SK-N-SH (cell line): ENCODE measurements around the gene OSBPL10. TPM values are rescaled to one million over a fixed set of nuclear protein-coding genes. Genes with fewer than 3 reads are reported as not detected.

Experiments
- CTCF ChIA-PET: fragments of 300-600, 350-600 bp; formaldehyde crosslinking; extraction: SDS; loops from one replicate; lab custom pipeline; 2021; lab: Yijun Ruan, JAX
- POLR2A ChIA-PET: fragments of 350-600 bp; sonication (Branson Sonifier 250); formaldehyde crosslinking; extraction: SDS; loops from one replicate; lab custom pipeline; 2020; ENCODE audit warnings: antibody characterized with exemption, inconsistent platforms; lab: Yijun Ruan, JAX
- DNase-seq: peaks from one replicate; pipeline ENCODE4 v3.0.0; 2012
- H2AFZ ChIP-seq: fragments of 200-600 bp; sonication (generic); 2 replicates; pipeline ENCODE4 v1.8.1; 2016; ENCODE audit warnings: antibody characterized with exemption, mild to moderate bottlenecking, low read depth
- H3F3A ChIP-seq: fragments of 200-600 bp; sonication (generic); replicated peaks from 2 replicates; pipeline ENCODE3; 2016; ENCODE audit warnings: antibody characterized with exemption, mild to moderate bottlenecking; ENCODE audit not compliant: insufficient read depth
- H3K27ac ChIP-seq, 2 experiments: fragments of 200-500 bp in 1 of 2; fragments of 200-600 bp in 1 of 2; sonication (Bioruptor generic) in 1 of 2; sonication (generic), shearing (Covaris generic) in 1 of 2; 2 replicates each; pipeline versions ENCODE4 v1.5.1 to v1.6.1; 2014 to 2016; ENCODE audit warnings: low read depth in 2 of 2, inconsistent platforms in 1 of 2, low read length in 1 of 2, mild to moderate bottlenecking in 1 of 2, mixed read lengths in 1 of 2
- H3K27me3 ChIP-seq: fragments of 200-600 bp; sonication (generic), shearing (Covaris generic); 2 replicates; pipeline ENCODE4 v1.6.1; 2016; ENCODE audit warnings: mixed run types; ENCODE audit not compliant: insufficient read depth
- H3K36me3 ChIP-seq, 2 experiments: fragments of 200-500 bp in 1 of 2; fragments of 200-600 bp in 1 of 2; sonication (Bioruptor generic) in 1 of 2; sonication (generic) in 1 of 2; replicated peaks in 1 of 2; 2 replicates each; pipeline versions ENCODE3 to v1.5.1; 2014 to 2016; ENCODE audit warnings: low read length in 1 of 2, mild to moderate bottlenecking in 1 of 2; ENCODE audit not compliant: insufficient read depth in 2 of 2, control insufficient read depth in 1 of 2
- H3K4me1 ChIP-seq, 2 experiments: fragments of 200-500 bp in 1 of 2; fragments of 200-600 bp in 1 of 2; sonication (Bioruptor generic) in 1 of 2; sonication (generic), shearing (Covaris generic) in 1 of 2; 2 replicates each; pipeline versions ENCODE4 v1.5.1 to v1.6.1; 2014 to 2016; ENCODE audit warnings: low read depth in 1 of 2, low read length in 1 of 2, mixed run types in 1 of 2; ENCODE audit not compliant: insufficient read depth in 2 of 2, control insufficient read depth in 1 of 2
- H3K4me2 ChIP-seq: fragments of 200-600 bp; sonication (generic), shearing (Covaris generic); 2 replicates; pipeline ENCODE4 v1.6.1; 2017; ENCODE audit warnings: mixed run types
- H3K4me3 ChIP-seq, 2 experiments: fragments of 200-500 bp in 1 of 2; fragments of 200-600 bp in 1 of 2; sonication (Bioruptor generic) in 1 of 2; sonication (generic), shearing (Covaris generic) in 1 of 2; 2 replicates each; pipeline versions ENCODE4 v1.5.1 to v1.8.1; 2014 to 2016; ENCODE audit warnings: low read depth in 2 of 2, inconsistent platforms in 1 of 2, low read length in 1 of 2, mild to moderate bottlenecking in 1 of 2, mixed read lengths in 1 of 2, moderate library complexity in 1 of 2
- H3K79me2 ChIP-seq: fragments of 200-600 bp; sonication (generic); 2 replicates; pipeline ENCODE4 v1.8.1; 2017; ENCODE audit warnings: mild to moderate bottlenecking; ENCODE audit not compliant: insufficient read depth
- H3K9ac ChIP-seq: fragments of 200-600 bp; sonication (generic); 2 replicates; pipeline ENCODE4 v1.6.1; 2017; ENCODE audit warnings: mixed run types
- H3K9me2 ChIP-seq: fragments of 200-600 bp; sonication (generic); 2 replicates; pipeline ENCODE4 v1.6.1; 2017; ENCODE audit warnings: mixed run types
- H3K9me3 ChIP-seq: fragments of 200-600 bp; sonication (generic); 2 replicates; pipeline ENCODE4 v1.6.1; 2017; ENCODE audit warnings: mixed run types, mild to moderate bottlenecking, moderate library complexity
- H4K20me1 ChIP-seq: fragments of 200-600 bp; sonication (generic); 2 replicates; pipeline ENCODE4 v1.6.1; 2017; ENCODE audit warnings: mild to moderate bottlenecking, mixed run types; ENCODE audit not compliant: insufficient read depth
- CHD2 ChIP-seq: fragments of 150-350 bp; IDR thresholded peaks from 2 replicates; pipeline ENCODE4 v1.6.1; 2018; ENCODE audit warnings: low read length; ENCODE audit not compliant: partially characterized antibody
- CTCF ChIP-seq: fragments of 200-600 bp; sonication (generic); IDR thresholded peaks from 2 replicates; pipeline ENCODE4 v1.6.1; 2017; ENCODE audit warnings: antibody characterized with exemption, mild to moderate bottlenecking, moderate library complexity
- ELF1 ChIP-seq: IDR thresholded peaks from 2 replicates; pipeline ENCODE4 v1.4.0; 2012
- EP300 ChIP-seq, 2 experiments: IDR thresholded peaks; 2 replicates each; pipeline versions ENCODE4 v1.4.0 to v1.6.1; 2012; ENCODE audit warnings: borderline replicate concordance in 1 of 2, low read depth in 1 of 2, low read length in 1 of 2
- FOSL2 ChIP-seq: IDR thresholded peaks from 2 replicates; pipeline ENCODE4 v1.4.0; 2012; ENCODE audit warnings: low read depth, mild to moderate bottlenecking, moderate library complexity, borderline replicate concordance
- FOXM1 ChIP-seq: IDR thresholded peaks from 2 replicates; pipeline ENCODE4 v1.4.0; 2012; ENCODE audit warnings: low read depth, mild to moderate bottlenecking
- GABPA ChIP-seq: IDR thresholded peaks from 2 replicates; pipeline ENCODE4 v1.4.0; 2012; ENCODE audit warnings: low read depth, mild to moderate bottlenecking
- JUND ChIP-seq: IDR thresholded peaks from 2 replicates; pipeline ENCODE4 v1.4.0; 2012
- NRF1 ChIP-seq: IDR thresholded peaks from 2 replicates; pipeline ENCODE4 v1.6.1; 2012; ENCODE audit warnings: low read depth, mild to moderate bottlenecking, low read length
- POLR2AphosphoS5 ChIP-seq: IDR thresholded peaks from 2 replicates; pipeline ENCODE4 v1.6.1; 2012; ENCODE audit warnings: low read depth, low read length
- RAD21 ChIP-seq: IDR thresholded peaks from 2 replicates; pipeline ENCODE4 v1.6.1; 2012; ENCODE audit warnings: mild to moderate bottlenecking, low read length
- RCOR1 ChIP-seq: fragments of 150-350 bp; IDR thresholded peaks from 2 replicates; pipeline ENCODE4 v1.6.1; 2017; ENCODE audit warnings: antibody characterized with exemption, low read length
- RFX5 ChIP-seq: IDR thresholded peaks from 2 replicates; pipeline ENCODE4 v1.6.1; 2012; ENCODE audit warnings: mild to moderate bottlenecking, improper control_type of control experiment, low read length
- SIN3A ChIP-seq: IDR thresholded peaks from 2 replicates; pipeline ENCODE4 v1.6.1; 2012; ENCODE audit warnings: low read depth, mild to moderate bottlenecking, low read length, moderate library complexity, borderline replicate concordance
- SMC3 ChIP-seq: IDR thresholded peaks from 2 replicates; pipeline ENCODE4 v1.6.1; 2012; ENCODE audit warnings: low read depth, low read length, improper control_type of control experiment
- TAF1 ChIP-seq: IDR thresholded peaks from 2 replicates; pipeline ENCODE4 v1.6.1; 2012; ENCODE audit warnings: low read depth, mild to moderate bottlenecking, low read length, moderate library complexity, borderline replicate concordance
- TEAD4 ChIP-seq: IDR thresholded peaks from 2 replicates; pipeline ENCODE4 v1.4.0; 2012; ENCODE audit warnings: mild to moderate bottlenecking, borderline replicate concordance; ENCODE audit not compliant: insufficient read depth
- USF1 ChIP-seq: IDR thresholded peaks from 2 replicates; pipeline ENCODE4 v1.4.0; 2012; ENCODE audit warnings: low read depth, borderline replicate concordance
- YY1 ChIP-seq: IDR thresholded peaks from 2 replicates; pipeline ENCODE4 v1.4.0; 2012; ENCODE audit warnings: low read depth, mild to moderate bottlenecking
- WGBS: methylation state at CpG from one replicate; pipeline ENCODE4 v1.1.6; 2017; ENCODE audit warnings: low lambda C conversion rate; 5-methylcytosine and 5-hydroxymethylcytosine counted together
- polyA plus RNA-seq, 3 experiments: library from polyadenylated mRNA; depleted of rRNA; stranded (reverse); fragments of >200 nt; gene quantifications; 2 replicates each; pipeline ENCODE4 v1.2.3, GENCODE V29; 2012
- TF ChIP-seq, protein P1 (sequence below): IDR thresholded peaks from 2 replicates; pipeline ENCODE4 v1.6.1; 2012; ENCODE audit warnings: mild to moderate bottlenecking, low read depth, low read length, moderate library complexity
- TF ChIP-seq, protein P2 (sequence below): IDR thresholded peaks from 2 replicates; pipeline ENCODE4; 2012

The OSBPL10 gene
- polyA plus RNA-seq, 1 of the 3 experiments (the other 2 are of a cell fraction), result 0.12 TPM

DNA sequence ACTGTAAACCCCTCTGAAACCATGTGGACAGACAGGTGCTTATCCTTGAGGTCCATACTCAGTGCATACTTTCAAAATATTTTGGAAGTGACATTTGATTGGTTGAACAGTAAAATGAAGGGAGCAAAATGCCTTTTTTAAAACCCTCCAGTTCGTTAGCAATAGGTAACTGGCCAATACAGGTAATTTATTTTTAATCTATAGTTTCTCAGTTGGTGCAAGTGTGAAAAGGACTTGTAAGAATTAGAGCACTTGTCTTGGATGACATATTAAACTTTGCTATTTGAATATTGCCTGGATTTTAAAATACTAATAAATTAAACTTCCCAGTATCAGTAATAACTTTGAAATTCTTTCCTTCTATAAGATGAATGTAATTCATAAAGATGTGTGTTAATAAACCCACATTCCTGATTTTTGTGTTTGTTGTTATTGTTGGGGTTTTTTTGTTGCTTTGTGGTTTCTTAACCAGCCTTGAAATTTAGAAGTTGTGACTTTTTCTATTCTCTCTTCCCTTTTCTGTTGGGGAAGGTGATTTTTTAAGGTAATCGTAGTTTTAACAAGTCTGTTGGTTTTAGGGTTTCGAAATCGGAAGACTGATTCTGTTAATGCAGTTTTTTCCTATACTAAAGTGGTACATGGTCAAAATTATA, 358.3 kb downstream of the OSBPL10 start:
- H3K9me2 ChIP-seq, result no peaks in the 10 kb centered on the region
- peaks cover 54 to 64% of the 10 kb centered on the region in 2 experiments for H3K36me3 ChIP-seq
- 98% methylated on average over 4 of the region's 4 CpGs for WGBS
- H3K27me3 ChIP-seq, result no peaks in the 10 kb centered on the region
- H3K9ac ChIP-seq, result no peak overlapping the region
- no peak overlapping the region for H3K27ac ChIP-seq
- ChIA-PET CTCF (interaction anchor here (0.8 kb wide), 1 partner anchor 10 kb away, joined by 3 read pairs; no protein-coding TSS in a partner anchor), POLR2A (no interaction called here)
- H3K9me3 ChIP-seq, result no peaks in the 10 kb centered on the region
- H2AFZ ChIP-seq, result no peak overlapping the region
- DNase-seq, result no peak
- H3K4me3 ChIP-seq, result no peak overlapping the region
- no peaks in the 10 kb centered on the region; the same call in 1 of the 2 replicates for H3K79me2 ChIP-seq
- TF ChIP-seq CTCF, result no peak
- no peak for TF ChIP-seq POLR2AphosphoS5
- no peak for TF ChIP-seq GABPA
- TF ChIP-seq FOSL2, result no peak
- TF ChIP-seq TAF1, result no peak
- TF ChIP-seq RCOR1, result no peak
- TF ChIP-seq RAD21, result no peak
- H3K4me1 ChIP-seq, result peaks cover 0 to 6% of the 10 kb centered on the region in 2 experiments; a peak in 1 of 4 replicates
- no peak overlapping the region for H3K4me2 ChIP-seq
- H3F3A ChIP-seq, result peaks cover 2% of the 10 kb centered on the region
- no peaks in the 10 kb centered on the region for H4K20me1 ChIP-seq

DNA sequence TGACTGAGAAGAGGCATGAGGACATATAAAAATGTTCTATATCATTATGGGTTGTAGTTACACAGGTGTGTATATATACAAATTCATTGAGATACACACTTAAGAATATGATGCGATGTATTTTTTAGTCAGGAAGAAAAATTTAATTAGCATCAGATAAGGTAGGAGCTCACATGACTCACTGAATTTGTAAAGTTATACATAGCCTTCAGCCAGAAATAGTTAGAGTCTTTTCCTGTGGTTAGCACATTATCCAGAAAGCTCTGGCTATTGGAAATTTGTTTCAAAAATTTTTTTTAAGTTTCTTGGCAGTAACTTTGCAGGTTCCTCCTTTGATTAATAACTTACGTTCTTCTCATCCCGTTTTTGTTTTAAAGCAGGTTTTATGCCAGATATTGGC, 359.7 kb downstream of the OSBPL10 start:
- DNase-seq, result no peak
- H3K4me1 ChIP-seq, result peaks cover 0 to 6% of the 10 kb centered on the region in 2 experiments; a peak in 1 of 4 replicates
- H4K20me1 ChIP-seq, result no peaks in the 10 kb centered on the region
- no peak overlapping the region for H3K4me3 ChIP-seq
- H3K27me3 ChIP-seq, result no peaks in the 10 kb centered on the region
- no peaks in the 10 kb centered on the region for H3K9me3 ChIP-seq
- peaks cover 58 to 62% of the 10 kb centered on the region in 2 experiments for H3K36me3 ChIP-seq
- H2AFZ ChIP-seq, result no peak overlapping the region
- WGBS, result 85% methylated on average over 3 of the region's 3 CpGs
- H3K79me2 ChIP-seq, result no peaks in the 10 kb centered on the region; the same call in 1 of the 2 replicates
- H3K9me2 ChIP-seq, result no peaks in the 10 kb centered on the region
- H3K4me2 ChIP-seq, result no peak overlapping the region
- no peak overlapping the region for H3K9ac ChIP-seq
- POLR2A ChIA-PET, result no interaction called here
- CTCF ChIA-PET, result interaction anchor here (0.9 kb wide), 1 partner anchor 10 kb away, joined by 3 read pairs; no protein-coding TSS in a partner anchor
- H3F3A ChIP-seq, result peaks cover 2% of the 10 kb centered on the region
- H3K27ac ChIP-seq, result no peak overlapping the region
- TF ChIP-seq, protein P1, sequence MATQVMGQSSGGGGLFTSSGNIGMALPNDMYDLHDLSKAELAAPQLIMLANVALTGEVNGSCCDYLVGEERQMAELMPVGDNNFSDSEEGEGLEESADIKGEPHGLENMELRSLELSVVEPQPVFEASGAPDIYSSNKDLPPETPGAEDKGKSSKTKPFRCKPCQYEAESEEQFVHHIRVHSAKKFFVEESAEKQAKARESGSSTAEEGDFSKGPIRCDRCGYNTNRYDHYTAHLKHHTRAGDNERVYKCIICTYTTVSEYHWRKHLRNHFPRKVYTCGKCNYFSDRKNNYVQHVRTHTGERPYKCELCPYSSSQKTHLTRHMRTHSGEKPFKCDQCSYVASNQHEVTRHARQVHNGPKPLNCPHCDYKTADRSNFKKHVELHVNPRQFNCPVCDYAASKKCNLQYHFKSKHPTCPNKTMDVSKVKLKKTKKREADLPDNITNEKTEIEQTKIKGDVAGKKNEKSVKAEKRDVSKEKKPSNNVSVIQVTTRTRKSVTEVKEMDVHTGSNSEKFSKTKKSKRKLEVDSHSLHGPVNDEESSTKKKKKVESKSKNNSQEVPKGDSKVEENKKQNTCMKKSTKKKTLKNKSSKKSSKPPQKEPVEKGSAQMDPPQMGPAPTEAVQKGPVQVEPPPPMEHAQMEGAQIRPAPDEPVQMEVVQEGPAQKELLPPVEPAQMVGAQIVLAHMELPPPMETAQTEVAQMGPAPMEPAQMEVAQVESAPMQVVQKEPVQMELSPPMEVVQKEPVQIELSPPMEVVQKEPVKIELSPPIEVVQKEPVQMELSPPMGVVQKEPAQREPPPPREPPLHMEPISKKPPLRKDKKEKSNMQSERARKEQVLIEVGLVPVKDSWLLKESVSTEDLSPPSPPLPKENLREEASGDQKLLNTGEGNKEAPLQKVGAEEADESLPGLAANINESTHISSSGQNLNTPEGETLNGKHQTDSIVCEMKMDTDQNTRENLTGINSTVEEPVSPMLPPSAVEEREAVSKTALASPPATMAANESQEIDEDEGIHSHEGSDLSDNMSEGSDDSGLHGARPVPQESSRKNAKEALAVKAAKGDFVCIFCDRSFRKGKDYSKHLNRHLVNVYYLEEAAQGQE, result no peak
- TF ChIP-seq SMC3 (no peak), GABPA (no peak), RFX5 (no peak), TAF1 (no peak), FOXM1 (no peak), USF1 (no peak), ELF1 (no peak), POLR2AphosphoS5 (no peak), JUND (no peak), CHD2 (no peak), SIN3A (no peak), YY1 (no peak), TEAD4 (no peak), EP300 (IDR thresholded peaks at IDR 0.05; ENCODE audit: borderline replicate concordance in 1 of 2, low read depth in 1 of 2, low read length in 1 of 2) (no peak), NRF1 (no peak)
- TF ChIP-seq, protein P2, sequence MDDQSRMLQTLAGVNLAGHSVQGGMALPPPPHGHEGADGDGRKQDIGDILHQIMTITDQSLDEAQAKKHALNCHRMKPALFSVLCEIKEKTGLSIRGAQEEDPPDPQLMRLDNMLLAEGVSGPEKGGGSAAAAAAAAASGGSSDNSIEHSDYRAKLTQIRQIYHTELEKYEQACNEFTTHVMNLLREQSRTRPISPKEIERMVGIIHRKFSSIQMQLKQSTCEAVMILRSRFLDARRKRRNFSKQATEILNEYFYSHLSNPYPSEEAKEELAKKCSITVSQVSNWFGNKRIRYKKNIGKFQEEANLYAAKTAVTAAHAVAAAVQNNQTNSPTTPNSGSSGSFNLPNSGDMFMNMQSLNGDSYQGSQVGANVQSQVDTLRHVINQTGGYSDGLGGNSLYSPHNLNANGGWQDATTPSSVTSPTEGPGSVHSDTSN, result no peak
